Measurements from ENCODE around the gene DDX20. TPM values are rescaled to one million over a fixed set of nuclear protein-coding genes. Genes with fewer than 3 reads are reported as not detected.
A peak's percentile ranks its signal among the peaks of the same experiment; 100 is the strongest.

Gene DDX20
- total and polyA plus RNA-seq, 2 of the 8 experiments (the other 6 are each of a cell fraction or from before 2014, with no cell fraction given), result 7.5 to 24.7 TPM

GRCh38 chr1:111776391-111776790, 20.7 kb downstream of the DDX20 start:
- Histone ChIP-seq H3K14ac (ENCODE audit: insufficient read length) (no peak overlapping the region), H3K4ac (replicated peaks; ENCODE audit: insufficient read length, low read depth, low read length) (no peak overlapping the region), H3K9me3 (ENCODE audit: insufficient read depth in 2 of 2, low read depth in 1 of 2, low read length in 1 of 2) (no peaks in the 10 kb centered on the region), H3K4me1 (replicated peaks in 1 of 4; ENCODE audit: control insufficient read depth in 3 of 4, insufficient read depth in 4 of 4, low read length in 3 of 4) (peaks cover 0 to 3% (median 3%) of the 10 kb centered on the region in 4 experiments; a peak in 3 of 7 replicates), H2AK5ac (ENCODE audit: low read depth, low read length) (no peak overlapping the region), H2BK15ac (ENCODE audit: low read length) (no peak overlapping the region), H3K23me2 (ENCODE audit: low read depth, low read length) (peaks cover 4% of the 10 kb centered on the region; the same call in 1 of the 2 replicates), H3K23ac (ENCODE audit: insufficient read length) (no peak overlapping the region), H4K91ac (replicated peaks; ENCODE audit: insufficient read length, low read length) (no peak overlapping the region), H3K27ac (ENCODE audit: low read depth, low read length) (no peak overlapping the region), H2AFZ (ENCODE audit: low read length) (no peak overlapping the region), H3K18ac (ENCODE audit: extremely low read depth, low read length) (no peak overlapping the region), H3K79me2 (ENCODE audit: control insufficient read depth in 1 of 2, insufficient read depth in 2 of 2, low read length in 2 of 2) (no peaks in the 10 kb centered on the region), H3K36me3 (ENCODE audit: control insufficient read depth in 2 of 4, insufficient read depth in 4 of 4, low read length in 3 of 4) (no peaks in the 10 kb centered on the region), H3K79me1 (ENCODE audit: low read depth, low read length) (no peaks in the 10 kb centered on the region), H2BK12ac (ENCODE audit: low read depth, low read length) (no peak overlapping the region), H2BK20ac (ENCODE audit: low read length) (no peak overlapping the region), H3K4me3 (ENCODE audit: extremely low read depth in 1 of 4, insufficient read depth in 2 of 4, low read depth in 3 of 4, low read length in 4 of 4) (no peak overlapping the region), H4K5ac (ENCODE audit: insufficient read length, low read depth, low read length) (no peak overlapping the region), H3K27me3 (replicated peaks in 1 of 4; ENCODE audit: control insufficient read depth in 3 of 4, extremely low read depth in 1 of 4, insufficient read depth in 3 of 4, low read length in 3 of 4) (no peaks in the 10 kb centered on the region), H3K4me2 (ENCODE audit: insufficient read depth in 1 of 2, low read depth in 2 of 2, low read length in 2 of 2) (no peak overlapping the region), H3K9ac (replicated peaks in 1 of 4; ENCODE audit: extremely low read depth in 1 of 4, low read depth in 3 of 4, low read length in 3 of 4) (no peak overlapping the region), H2BK5ac (ENCODE audit: low read depth, low read length) (peak overlapping the region; percentile 20; the same call in 1 of the 2 replicates), H2BK120ac (replicated peaks; ENCODE audit: low read depth, low read length) (no peak overlapping the region), H4K20me1 (replicated peaks in 1 of 2; ENCODE audit: control insufficient read depth in 1 of 2, insufficient read depth in 2 of 2, low read length in 2 of 2) (no peaks in the 10 kb centered on the region), H4K8ac (ENCODE audit: extremely low read depth, insufficient read depth, low read length) (no peak overlapping the region), H3K56ac (replicated peaks; ENCODE audit: insufficient read length, low read depth, low read length) (no peak overlapping the region)
- no peak for TF ChIP-seq HDAC6 (IDR thresholded peaks at IDR 0.05; ENCODE audit: low read depth, low read length)
- TF ChIP-seq HDAC2 (IDR thresholded peaks at IDR 0.05; ENCODE audit: borderline replicate concordance in 1 of 2, low read depth in 2 of 2, low read length in 2 of 2), result no peak
- no peak for TF ChIP-seq POLR2A (IDR thresholded peaks at IDR 0.05; ENCODE audit: control extremely low read depth in 1 of 2, low read depth in 2 of 2, low read length in 2 of 2)
- TF ChIP-seq KDM4A (IDR thresholded peaks at IDR 0.05; ENCODE audit: low read depth, low read length, severe bottlenecking), result no peak
- TF ChIP-seq SIN3A (conservative IDR thresholded peaks at IDR 0.05 in 1 of 2, IDR thresholded peaks at IDR 0.05 in 1 of 2; ENCODE audit: low read depth in 1 of 2, low read length in 2 of 2), result no peak
- TF ChIP-seq ZNF274 (IDR thresholded peaks at IDR 0.05; ENCODE audit: borderline replicate concordance, extremely low read depth, low read length), result no peak
- TF ChIP-seq EZH2 (IDR thresholded peaks at IDR 0.05; ENCODE audit: low read depth, low read length, severe bottlenecking), result no peak
- no peak for TF ChIP-seq TBP (IDR thresholded peaks at IDR 0.05; ENCODE audit: low read depth, low read length)
- no peak for TF ChIP-seq FOSL1 (IDR thresholded peaks at IDR 0.05; ENCODE audit: insufficient read depth, low read depth, low read length)
- no peak for TF ChIP-seq CHD2 (IDR thresholded peaks at IDR 0.05; ENCODE audit: low read length)
- TF ChIP-seq SAP30 (IDR thresholded peaks at IDR 0.05; ENCODE audit: insufficient read depth, insufficient replicate concordance, low read length), result no peak
- FAIRE-seq, result no peak
- CTCF ChIA-PET (ENCODE audit: partially characterized antibody), result no interaction called here
- WGBS, 2 experiments (ENCODE audit: extremely low coverage in 1 of 2, insufficient coverage in 1 of 2, insufficient read length in 1 of 2, insufficient replicate concordance in 2 of 2, low coverage in 1 of 2, low lambda C conversion rate in 2 of 2, missing lambda C conversion rate in 1 of 2), result 71% methylated on average over 2 of the region's 2 CpGs; no CpG with 5 or more reads in 1 of the 2 experiments
- POLR2A ChIA-PET (ENCODE audit: partially characterized antibody), result interaction anchor here (0.9 kb wide), 1 partner anchor 15 kb away, joined by 3 read pairs; no protein-coding TSS in a partner anchor
- no peak for DNase-seq (ENCODE audit: low read depth in 1 of 2, low spot score in 2 of 2)
